ENCODE results near the gene PRRG2.

GRCh38 chr19:49624967-49625910 is 44.1 kb downstream of the PRRG2 start:
- TF ChIP-seq SCRT1 (tag by site-specific recombination; IDR thresholded peaks at IDR 0.05; ENCODE audit: borderline replicate concordance) (no peak), ZNF776 (tag by site-specific recombination; IDR thresholded peaks at IDR 0.05; ENCODE audit: borderline replicate concordance) (no peak), CTCF (tag by site-specific recombination; IDR thresholded peaks at IDR 0.05) (no peak), ZNF114 (tag by site-specific recombination; IDR thresholded peaks at IDR 0.05) (no peak), PBX3 (CRISPR knock-in tag; IDR thresholded peaks at IDR 0.05) (no peak), ZBTB8A (tag by site-specific recombination; IDR thresholded peaks at IDR 0.05) (no peak), TCF7L2 (IDR thresholded peaks at IDR 0.05; ENCODE audit: borderline replicate concordance, low read depth, low read length) (no peak), ZSCAN18 (tag by site-specific recombination; IDR thresholded peaks at IDR 0.05) (no peak), ZNF292 (tag by site-specific recombination; IDR thresholded peaks at IDR 0.05; ENCODE audit: borderline replicate concordance, low read depth) (no peak), ATF2 (tag by site-specific recombination; IDR thresholded peaks at IDR 0.05; ENCODE audit: low read depth) (no peak)

Data from HEK293 (cell line).